PC-9 (cell line): Measurements from ENCODE around the gene PTH1R.

Source experiments
- CTCF ChIP-seq: fragments of 200-600 bp; sonication (generic); conservative IDR thresholded peaks from 2 replicates; pipeline ENCODE4 v1.6.1; 2017; ENCODE audit warnings: mixed run types, antibody characterized with exemption, mild to moderate bottlenecking, moderate library complexity
- EZH2 ChIP-seq: fragments of 200-600 bp; sonication (generic); IDR thresholded peaks from 2 replicates; pipeline ENCODE4 v1.8.0; 2017; ENCODE audit warnings: antibody characterized with exemption, low read depth

GRCh38 chr3:46934498-46935167 is 57.1 kb downstream of the PTH1R start:
- TF ChIP-seq EZH2, result no peak
- no peak for TF ChIP-seq CTCF
